Breast epithelium (tissue), 4 donors: Measurements from ENCODE around the gene THBD. TPM values are rescaled to one million over a fixed set of nuclear protein-coding genes. Genes with fewer than 3 reads are reported as not detected.

Experiments
- DNase-seq, 2 donors: peaks; one replicate each; pipeline ENCODE4 v3.0.0-alpha.2; 2019; ENCODE audit warnings: low spot score in 2 of 2
- H3K27ac ChIP-seq, 2 donors: fragments of 200-600 bp; sonication (generic) in 1 of 2; one replicate each; pipeline ENCODE4 v1.5.1; 2016 to 2019; ENCODE audit warnings: mild to moderate bottlenecking in 1 of 2
- H3K27me3 ChIP-seq, 2 donors: fragments of 200-600 bp; sonication (generic) in 1 of 2; one replicate each; pipeline versions ENCODE4 v1.5.1 to v1.6.0; 2017 to 2019; ENCODE audit warnings: control low read depth in 1 of 2, mild to moderate bottlenecking in 1 of 2
- H3K36me3 ChIP-seq: fragments of 200-600 bp; one replicate; pipeline ENCODE4 v1.5.1; 2019
- H3K4me1 ChIP-seq, 2 donors: fragments of 200-600 bp; sonication (generic); one replicate each; pipeline ENCODE4 v1.5.1; 2016 to 2019; ENCODE audit warnings: control low read depth in 1 of 2
- H3K4me3 ChIP-seq, 3 donors: fragments of 200-600 bp; sonication (generic); 1 replicate in 2 of 3; 2 replicates in 1 of 3; pipeline ENCODE4 v1.5.1; 2016 to 2019; ENCODE audit warnings: mild to moderate bottlenecking in 3 of 3, moderate library complexity in 2 of 3
- H3K9me3 ChIP-seq, 2 donors: fragments of 200-600 bp; sonication (generic) in 1 of 2; one replicate each; pipeline ENCODE4 v1.5.1; 2016 to 2019; ENCODE audit warnings: control low read depth in 1 of 2
- POLR2A ChIP-seq: fragments of 450-650 bp; IDR thresholded peaks from one replicate; pipeline ENCODE4 v1.6.1; 2016; ENCODE audit warnings: antibody characterized with exemption, mild to moderate bottlenecking, moderate library complexity
- POLR2AphosphoS5 ChIP-seq, 3 donors: sonication (generic); formaldehyde crosslinking; IDR thresholded peaks; one replicate each; pipeline ENCODE4 v1.6.1; 2017; ENCODE audit warnings: antibody characterized with exemption in 3 of 3
- intact Hi-C: fragments of 100-400 bp; cut with DNase I; formaldehyde crosslinking; loops from one replicate; pipeline ENCODE4 v1.15.1; 2023; ENCODE audit warnings: low total_unique reads
- total RNA-seq, 3 donors: library from RNA; depleted of rRNA; stranded (reverse); fragments of >200 nt; gene quantifications; one replicate each; pipeline ENCODE4 v1.1.0, GENCODE V29; 2016
- TF ChIP-seq, protein P1 (sequence below), 3 donors: fragments of 450-650 bp; IDR thresholded peaks; one replicate each; pipeline ENCODE4 v1.5.1; 2016 to 2017; ENCODE audit warnings: antibody characterized with exemption in 3 of 3, mild to moderate bottlenecking in 3 of 3, moderate library complexity in 3 of 3

The THBD gene
- total RNA-seq, 3 donors from 2014 or later = 22.6 to 44.2 (median 28.2) TPM

GRCh38 chr20:23021541-23021940, 27.9 kb downstream of the THBD start:
- Histone ChIP-seq H3K36me3 (no peaks in the 10 kb centered on the region), H3K9me3 (no peaks in the 10 kb centered on the region), H3K4me3 (no peak overlapping the region), H3K4me1 (no peaks in the 10 kb centered on the region), H3K27me3 (no peaks in the 10 kb centered on the region), H3K27ac (no peak overlapping the region)
- intact Hi-C loops = no loop called here
- TF ChIP-seq POLR2A (no peak), POLR2AphosphoS5 (IDR thresholded peaks at IDR 0.05) (no peak)
- TF ChIP-seq, protein P1, sequence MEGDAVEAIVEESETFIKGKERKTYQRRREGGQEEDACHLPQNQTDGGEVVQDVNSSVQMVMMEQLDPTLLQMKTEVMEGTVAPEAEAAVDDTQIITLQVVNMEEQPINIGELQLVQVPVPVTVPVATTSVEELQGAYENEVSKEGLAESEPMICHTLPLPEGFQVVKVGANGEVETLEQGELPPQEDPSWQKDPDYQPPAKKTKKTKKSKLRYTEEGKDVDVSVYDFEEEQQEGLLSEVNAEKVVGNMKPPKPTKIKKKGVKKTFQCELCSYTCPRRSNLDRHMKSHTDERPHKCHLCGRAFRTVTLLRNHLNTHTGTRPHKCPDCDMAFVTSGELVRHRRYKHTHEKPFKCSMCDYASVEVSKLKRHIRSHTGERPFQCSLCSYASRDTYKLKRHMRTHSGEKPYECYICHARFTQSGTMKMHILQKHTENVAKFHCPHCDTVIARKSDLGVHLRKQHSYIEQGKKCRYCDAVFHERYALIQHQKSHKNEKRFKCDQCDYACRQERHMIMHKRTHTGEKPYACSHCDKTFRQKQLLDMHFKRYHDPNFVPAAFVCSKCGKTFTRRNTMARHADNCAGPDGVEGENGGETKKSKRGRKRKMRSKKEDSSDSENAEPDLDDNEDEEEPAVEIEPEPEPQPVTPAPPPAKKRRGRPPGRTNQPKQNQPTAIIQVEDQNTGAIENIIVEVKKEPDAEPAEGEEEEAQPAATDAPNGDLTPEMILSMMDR (IDR thresholded peaks at IDR 0.05) = no peak
- no peak for DNase-seq

DNA sequence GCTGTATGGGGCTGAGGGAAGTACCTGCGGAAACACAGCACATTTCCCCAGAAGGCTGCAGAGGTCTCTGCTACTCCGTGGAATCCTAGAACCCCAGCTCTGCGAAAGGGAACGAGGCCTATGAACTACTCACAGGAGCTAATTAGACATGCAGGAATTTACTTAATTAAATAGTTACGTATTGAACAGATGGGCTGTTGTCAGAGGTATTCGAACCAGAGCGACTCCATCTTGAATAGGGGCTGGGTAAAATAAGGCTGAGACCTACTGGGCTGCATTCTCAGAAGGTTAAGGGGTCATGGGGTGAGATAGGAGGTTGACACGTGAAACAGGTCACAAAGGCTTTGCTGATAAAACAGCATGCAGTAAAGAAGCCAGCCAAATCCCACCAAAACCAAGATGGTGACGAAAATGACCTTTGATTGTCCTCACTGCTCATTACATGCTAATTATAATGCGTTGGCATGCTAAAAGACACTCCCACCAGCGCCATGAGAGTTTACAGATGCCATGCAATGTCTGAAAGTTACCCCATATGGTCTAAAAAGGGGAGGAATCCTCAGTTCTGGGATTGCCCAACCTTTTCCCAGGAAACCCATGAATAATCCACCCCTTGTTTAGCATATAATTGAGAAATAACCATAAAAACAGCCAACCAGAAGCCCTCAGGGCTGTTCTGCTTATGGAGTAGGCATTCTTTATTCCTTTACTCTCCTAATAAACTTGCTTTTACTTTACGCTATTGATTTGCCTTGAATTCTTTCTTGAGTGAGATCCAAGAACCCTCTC, 29.0 kb downstream of the THBD start:
- no peak overlapping the region for H3K4me3 ChIP-seq
- intact Hi-C loops = no loop called here
- H3K9me3 ChIP-seq = no peaks in the 10 kb centered on the region
- H3K4me1 ChIP-seq = no peaks in the 10 kb centered on the region
- H3K27me3 ChIP-seq = no peaks in the 10 kb centered on the region
- H3K27ac ChIP-seq = no peak overlapping the region
- H3K36me3 ChIP-seq = no peaks in the 10 kb centered on the region
- TF ChIP-seq POLR2A (no peak), POLR2AphosphoS5 (IDR thresholded peaks at IDR 0.05) (no peak)
- TF ChIP-seq, protein P1 (IDR thresholded peaks at IDR 0.05) = no peak
- no peak for DNase-seq

GRCh38 chr20:23019403-23019802, 30.1 kb downstream of the THBD start:
- no peak overlapping the region for H3K27ac ChIP-seq
- H3K4me3 ChIP-seq = no peak overlapping the region
- no peaks in the 10 kb centered on the region for H3K27me3 ChIP-seq
- no peak for DNase-seq
- TF ChIP-seq, protein P1 (IDR thresholded peaks at IDR 0.05) = no peak
- TF ChIP-seq POLR2A (no peak), POLR2AphosphoS5 (IDR thresholded peaks at IDR 0.05) (no peak)
- H3K4me1 ChIP-seq = no peaks in the 10 kb centered on the region
- no peaks in the 10 kb centered on the region for H3K9me3 ChIP-seq
- H3K36me3 ChIP-seq = no peaks in the 10 kb centered on the region
- intact Hi-C loops = no loop called here

DNA sequence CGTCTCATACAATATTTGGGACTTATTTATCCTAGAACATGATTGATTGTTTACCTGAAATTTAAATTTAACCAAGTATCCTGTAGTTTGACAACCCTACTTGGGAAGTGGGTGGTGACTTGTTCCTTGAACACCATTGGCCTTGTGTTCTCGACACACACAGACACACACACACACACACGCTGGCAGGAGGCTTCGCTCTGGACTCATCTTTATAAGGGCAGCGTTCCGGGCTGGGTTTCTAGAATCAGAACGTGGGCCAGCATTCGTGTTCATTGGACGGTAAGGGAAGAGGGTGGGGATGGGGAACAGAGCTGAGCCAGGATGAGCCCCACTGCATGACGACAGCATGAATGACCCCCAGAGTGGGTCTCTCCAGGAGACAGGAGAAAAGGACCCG, 30.5 kb downstream of the THBD start:
- intact Hi-C loops = no loop called here
- TF ChIP-seq, protein P1 (IDR thresholded peaks at IDR 0.05) = no peak
- no peak for TF ChIP-seq POLR2AphosphoS5 (IDR thresholded peaks at IDR 0.05)
- no peak for TF ChIP-seq POLR2A
- H3K4me3 ChIP-seq = no peak overlapping the region
- DNase-seq = no peak
- no peak overlapping the region for H3K27ac ChIP-seq
- H3K9me3 ChIP-seq = no peaks in the 10 kb centered on the region
- no peaks in the 10 kb centered on the region for H3K27me3 ChIP-seq
- no peaks in the 10 kb centered on the region for H3K36me3 ChIP-seq
- H3K4me1 ChIP-seq = no peaks in the 10 kb centered on the region

DNA sequence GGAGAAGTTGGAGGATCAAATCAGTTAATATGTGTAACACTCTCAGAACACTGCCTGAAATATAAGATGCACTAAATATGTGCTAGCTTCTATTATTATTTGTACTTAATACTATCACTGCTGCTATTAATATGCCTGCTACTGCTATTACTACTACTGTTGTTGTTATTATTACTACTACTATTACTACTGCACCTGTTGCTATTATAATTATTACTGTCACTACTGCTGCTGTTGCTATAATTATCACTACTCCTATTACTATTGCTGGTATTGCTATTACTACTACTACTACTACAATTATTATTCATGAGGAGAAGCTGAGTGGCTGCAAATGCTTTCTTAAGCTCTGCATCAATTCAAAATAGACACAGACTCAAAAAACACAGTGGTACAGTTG, 31.0 kb downstream of the THBD start:
- no peak overlapping the region for H3K4me3 ChIP-seq
- no peak for DNase-seq
- no peaks in the 10 kb centered on the region for H3K36me3 ChIP-seq
- no peak for TF ChIP-seq POLR2A
- TF ChIP-seq, protein P1 (IDR thresholded peaks at IDR 0.05) = no peak
- no peak for TF ChIP-seq POLR2AphosphoS5 (IDR thresholded peaks at IDR 0.05)
- no peaks in the 10 kb centered on the region for H3K27me3 ChIP-seq
- intact Hi-C loops = no loop called here
- H3K9me3 ChIP-seq = no peaks in the 10 kb centered on the region
- H3K4me1 ChIP-seq = no peaks in the 10 kb centered on the region
- H3K27ac ChIP-seq = no peak overlapping the region
